GM18498 (cell line): ENCODE data around the gene BTBD9.
A peak's percentile ranks its signal among the peaks of the same experiment; 100 is the strongest.
"Not testable (repeated sequence)": the region's sequence is repeated elsewhere in the genome, so short reads cannot be mapped to it uniquely, and the experiment has no call there.

ENCODE experiments used
- ATAC-seq: cut with Tn5 transposase; IDR thresholded peaks from one replicate; pipeline ENCODE4 v1.9.1; 2021; ENCODE audit warnings: mild to moderate bottlenecking, moderate library complexity; ENCODE audit not compliant: unreplicated experiment

Gene BTBD9

DNA sequence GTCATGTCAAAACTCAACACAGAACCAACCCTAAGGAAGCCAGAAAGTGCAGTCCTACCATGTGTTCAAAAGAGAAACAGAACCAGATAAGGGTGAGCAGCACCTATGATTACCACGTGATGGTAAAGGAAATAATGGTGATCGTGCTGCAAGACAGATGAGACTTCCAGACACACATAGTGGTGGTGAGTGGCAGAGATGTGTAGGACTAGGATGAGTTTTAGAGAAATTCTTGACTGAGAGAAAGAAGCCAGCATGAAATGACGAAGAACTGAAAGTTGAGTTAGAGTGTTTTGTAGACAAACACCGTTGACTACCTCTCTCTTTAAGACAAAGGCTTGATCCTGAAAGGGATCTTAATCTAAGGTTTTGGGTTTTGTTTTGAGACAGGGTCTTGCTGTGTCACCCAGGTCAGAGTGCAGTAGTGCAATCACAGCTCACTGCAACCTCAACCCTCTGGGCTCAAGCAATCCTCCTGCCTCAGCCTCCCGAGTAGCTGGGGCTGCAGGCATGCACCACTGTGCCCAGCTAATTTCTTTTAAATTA lies 10.6 kb upstream of the BTBD9 start:
- ATAC-seq: no peak

DNA sequence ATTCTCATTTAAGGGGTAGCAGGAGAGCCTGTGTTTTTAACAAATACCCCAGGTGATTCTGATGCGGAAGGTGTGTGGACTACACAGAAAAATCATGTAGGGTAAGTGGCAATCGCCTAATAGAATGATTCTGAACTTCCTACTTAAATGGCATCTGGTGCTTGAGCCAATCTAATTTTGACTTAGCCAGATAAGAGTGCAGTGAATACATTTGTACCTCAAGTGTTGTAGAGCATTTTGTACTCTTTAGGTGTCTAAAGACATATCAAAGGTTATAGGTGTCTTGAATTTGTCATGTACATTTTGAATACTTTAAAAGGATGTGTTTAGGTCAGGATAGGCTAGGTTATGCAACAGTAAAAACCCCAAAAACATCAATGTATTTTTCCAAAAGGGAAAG lies 10.0 kb upstream of the BTBD9 start:
- no peak for ATAC-seq

GRCh38 chr6:38648629-38649028 lies 8.9 kb upstream of the BTBD9 start:
- ATAC-seq: no peak

DNA sequence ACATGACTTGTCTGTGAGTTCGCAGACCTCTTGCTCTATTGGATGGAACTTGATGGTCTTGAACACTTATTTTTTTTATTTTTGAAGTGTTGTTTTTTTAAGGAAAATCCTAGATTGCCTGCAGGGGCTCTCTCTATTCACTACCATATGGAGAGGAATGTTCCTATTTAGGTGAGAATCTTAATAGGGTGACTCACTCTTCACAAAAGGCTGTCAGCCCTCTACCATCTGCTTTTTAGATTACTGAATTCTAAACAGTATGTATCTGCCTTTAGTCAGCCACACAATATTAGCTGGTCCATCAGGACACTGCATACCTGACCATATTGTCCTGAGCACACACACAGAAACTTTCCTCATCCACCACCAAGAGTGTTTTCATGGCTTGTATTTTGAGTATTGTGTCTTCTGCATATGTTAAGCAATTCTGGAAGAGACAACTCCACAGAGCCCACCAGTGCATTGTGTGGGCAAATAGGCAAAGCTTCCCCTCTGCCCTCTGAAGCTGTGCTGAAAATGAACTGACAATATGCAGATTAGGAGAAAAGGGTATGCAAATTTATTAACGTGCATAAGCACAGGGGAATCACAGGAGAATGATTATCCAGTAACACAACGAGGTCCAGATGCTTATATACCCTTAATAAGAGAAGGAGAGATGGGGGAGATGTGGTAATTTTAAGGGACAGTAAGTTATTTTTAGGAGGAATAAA lies 6.6 kb upstream of the BTBD9 start:
- no peak for ATAC-seq

- ATAC-seq: no peak
Observed at GRCh38 chr6:38644951-38645350, 5.2 kb upstream of the BTBD9 start.

- ATAC-seq: peak; percentile 11
Observed at GRCh38 chr6:38640216-38640909, 634 bp upstream of the BTBD9 start.

DNA sequence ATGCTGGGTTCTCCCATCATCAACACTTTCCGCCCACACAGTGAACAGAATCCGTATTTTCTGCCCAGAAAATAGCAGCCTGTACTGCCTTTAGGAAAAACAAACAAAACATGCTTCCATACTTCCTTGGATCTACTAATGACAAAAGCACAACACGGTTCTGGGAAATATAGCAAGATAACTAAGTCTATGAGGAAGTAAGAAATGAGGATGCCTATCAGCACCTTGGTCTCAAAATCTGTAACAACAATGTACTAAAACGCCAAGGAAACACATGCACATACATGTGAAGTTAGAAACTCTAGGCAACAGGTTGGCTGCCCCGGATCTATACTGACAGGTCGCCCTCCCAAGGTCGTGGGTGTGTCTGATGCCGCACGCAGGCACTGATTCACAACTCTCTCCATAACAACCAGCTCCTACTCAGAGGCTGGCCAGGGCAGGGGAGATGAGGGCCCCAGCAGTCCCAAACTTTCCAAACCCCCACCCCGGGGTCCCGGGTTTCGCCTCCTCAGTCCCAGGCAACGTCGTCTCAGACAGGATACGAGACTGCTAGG lies 710 bp downstream of the BTBD9 start:
- peak; percentile 25 for ATAC-seq

DNA sequence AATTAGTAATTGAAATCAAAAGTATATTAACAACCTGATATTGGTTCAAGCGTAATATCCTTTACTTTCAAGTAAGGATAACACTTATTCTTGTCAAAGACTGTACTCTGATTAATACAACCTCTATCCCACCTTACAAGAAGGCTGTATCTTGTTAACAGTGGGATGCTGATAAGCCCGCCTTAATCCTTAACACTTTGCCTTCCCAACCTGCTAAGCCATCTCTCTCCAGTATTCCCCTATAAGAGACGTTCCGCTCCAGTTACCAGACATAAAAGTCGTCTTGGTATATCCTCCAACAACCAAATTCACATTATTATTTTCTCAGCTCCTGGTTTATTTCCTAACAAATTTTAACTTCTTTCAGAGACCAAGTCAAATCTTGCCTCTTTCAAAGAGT lies 2.0 kb downstream of the BTBD9 start:
- ATAC-seq: no peak

GRCh38 chr6:38636027-38636426 lies 3.7 kb downstream of the BTBD9 start:
- ATAC-seq: no peak

DNA sequence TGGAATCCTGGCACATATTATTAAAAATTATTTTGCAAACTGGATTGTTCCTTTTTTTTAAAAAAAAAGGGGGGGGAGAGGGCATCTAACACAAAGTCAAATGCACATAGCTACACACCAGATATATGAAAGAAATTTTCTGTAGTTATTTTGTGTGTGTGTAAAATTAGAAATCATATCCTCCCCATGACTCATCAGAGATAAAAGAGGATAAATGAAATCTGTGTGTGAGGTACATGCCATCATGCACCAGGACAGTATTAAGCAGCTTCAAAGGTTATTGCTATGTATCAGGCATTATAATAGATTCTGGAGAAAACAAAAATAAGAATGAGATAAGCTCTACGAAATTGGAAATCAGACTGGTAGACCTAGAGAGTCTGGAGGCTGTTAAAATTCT lies 5.2 kb downstream of the BTBD9 start:
- no peak for ATAC-seq

- ATAC-seq: no peak
Observed at GRCh38 chr6:38632490-38632889, 7.2 kb downstream of the BTBD9 start.

- ATAC-seq: no peak
Observed at GRCh38 chr6:38631186-38631783, 8.4 kb downstream of the BTBD9 start.

DNA sequence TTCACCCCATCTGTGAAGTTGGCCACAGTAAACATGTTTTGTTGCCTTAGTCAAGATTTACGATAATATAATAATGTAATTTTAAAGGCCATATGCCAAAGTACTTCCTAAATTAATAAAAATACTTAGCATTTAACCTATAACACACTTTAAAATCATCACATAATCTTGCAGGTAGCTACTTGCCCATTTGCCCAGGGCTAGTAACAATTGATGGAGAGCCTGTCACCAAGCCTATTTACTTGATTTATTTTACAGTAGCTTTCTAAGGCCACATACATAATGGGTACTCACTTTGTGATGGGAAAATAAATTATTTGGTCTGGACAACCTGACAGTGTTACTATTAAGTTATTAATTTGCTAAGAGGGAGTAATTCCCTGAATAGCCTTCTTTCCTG lies 14.5 kb downstream of the BTBD9 start:
- ATAC-seq: no peak

- ATAC-seq: not testable (repeated sequence)
Observed at GRCh38 chr6:38619342-38619741, 20.4 kb downstream of the BTBD9 start.

GRCh38 chr6:38618301-38618700 lies 21.4 kb downstream of the BTBD9 start:
- ATAC-seq: not testable (repeated sequence)

DNA sequence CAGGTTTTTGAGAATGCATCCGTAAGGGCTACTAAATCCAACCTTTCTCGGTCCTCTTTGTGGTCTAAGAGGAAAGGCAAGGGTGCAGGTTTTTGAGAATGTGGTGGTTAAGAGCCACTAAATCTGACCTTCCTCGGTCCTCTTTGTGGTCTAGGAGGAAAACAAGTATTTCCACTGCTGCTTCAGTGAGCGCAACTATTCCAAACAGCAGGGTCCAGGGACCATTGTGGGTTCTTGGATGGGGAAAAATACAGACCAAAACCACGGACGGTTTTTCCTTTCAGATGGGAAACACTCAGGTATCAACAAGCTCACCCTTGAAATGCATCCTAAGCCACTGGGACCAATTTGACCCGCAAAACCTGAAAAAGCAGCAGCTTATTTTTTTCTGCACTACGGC lies 21.9 kb downstream of the BTBD9 start:
- no peak for ATAC-seq

GRCh38 chr6:38612143-38612965 lies 27.4 kb downstream of the BTBD9 start:
- ATAC-seq: no peak

GRCh38 chr6:38610050-38610625 lies 29.6 kb downstream of the BTBD9 start:
- ATAC-seq: no peak

DNA sequence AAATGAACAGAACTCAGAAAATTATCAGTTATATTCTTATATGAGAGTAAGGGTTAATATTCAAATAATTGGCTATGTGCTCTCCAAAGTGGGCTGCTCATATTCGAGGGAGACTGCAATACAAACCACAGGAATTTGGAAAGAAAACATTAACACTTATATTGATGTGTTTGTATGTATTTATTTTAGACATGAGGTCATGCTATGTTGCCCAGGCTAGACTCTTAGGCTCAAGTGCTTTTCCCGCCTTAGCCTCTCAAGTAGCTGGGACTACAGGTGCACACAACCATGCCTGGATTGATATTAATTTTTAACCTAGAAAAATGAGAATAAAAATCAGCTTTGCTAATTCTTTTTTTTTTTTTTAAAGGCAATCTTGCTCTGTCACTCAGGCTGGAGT lies 35.0 kb downstream of the BTBD9 start:
- ATAC-seq: no peak

DNA sequence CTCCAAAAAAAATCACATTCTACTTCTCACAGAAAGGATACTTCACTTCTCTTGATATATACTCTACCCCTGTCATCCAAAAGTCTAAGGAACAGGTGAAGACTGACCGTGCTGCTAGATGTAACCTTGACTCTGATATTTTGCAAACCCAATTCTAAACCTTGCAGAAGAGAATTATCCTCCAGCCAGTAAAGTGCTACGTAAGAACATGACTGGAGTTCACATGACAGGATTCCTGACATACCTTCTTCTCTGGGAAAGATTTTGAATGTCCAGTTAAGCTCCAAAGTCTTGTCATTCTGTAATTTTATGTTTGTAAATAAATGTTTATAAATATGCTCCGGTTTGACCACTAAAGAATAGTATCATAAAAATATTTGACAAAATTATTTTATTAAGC lies 35.8 kb downstream of the BTBD9 start:
- ATAC-seq: no peak
